ENCODE results near the gene RGS6.

GRCh38 chr14:72196237-72197015 lies 264.2 kb downstream of the RGS6 start:
- TF ChIP-seq EP300 (IDR thresholded peaks at IDR 0.05): no peak
- no peak for TF ChIP-seq CTCF (IDR thresholded peaks at IDR 0.05)
